B cell (primary cell): Measurements from ENCODE around the gene CLP1. TPM values are rescaled to one million over a fixed set of nuclear protein-coding genes. Genes with fewer than 3 reads are reported as not detected.
"Not testable (repeated sequence)": the region's sequence is repeated elsewhere in the genome, so short reads cannot be mapped to it uniquely, and the experiment has no call there.

Source experiments
- ATAC-seq: fragments of 200-7000 bp; cut with Tn5 transposase; one replicate; pipeline ENCODE4 v1.10.0; 2021; ENCODE audit warnings: low read depth, mild to moderate bottlenecking, moderate number of reproducible peaks, moderate library complexity
- CTCF ChIA-PET: fragments of 350-600 bp; sonication (Branson Sonifier 250); formaldehyde crosslinking; loops from one replicate; lab custom pipeline; 2021; ENCODE audit warnings: antibody characterized with exemption, inconsistent platforms; lab: Charles Lee
- POLR2A ChIA-PET: fragments of 350-600 bp; sonication (Branson Sonifier 250); formaldehyde crosslinking; loops from one replicate; lab custom pipeline; 2021; ENCODE audit warnings: antibody characterized with exemption; lab: Charles Lee
- DNase-seq: peaks from one replicate; pipeline ENCODE4 v3.0.0; 2013
- H2AFZ ChIP-seq: 2 replicates; pipeline ENCODE4 v1.6.1; 2012; ENCODE audit warnings: mild to moderate bottlenecking, low read depth, low read length; ENCODE audit not compliant: insufficient read depth, poor library complexity, severe bottlenecking
- H3K27ac ChIP-seq, 2 donors: 1 replicate in 1 of 2; 2 replicates in 1 of 2; pipeline ENCODE4 v1.5.1; 2012 to 2013; ENCODE audit warnings: low read length in 2 of 2, mild to moderate bottlenecking in 2 of 2, moderate library complexity in 1 of 2
- H3K27me3 ChIP-seq, 4 experiments: fragments of 200-600 bp in 1 of 4; sonication (generic) in 1 of 4; replicated peaks in 1 of 4; 1 replicate in 2 of 4; 2 replicates in 2 of 4; pipeline versions ENCODE4 v1.6.1 to v1.7.0; 2013 to 2016; ENCODE audit warnings: low read length in 3 of 4, mild to moderate bottlenecking in 2 of 4, mixed read lengths in 1 of 4, moderate library complexity in 1 of 4; ENCODE audit not compliant: insufficient read depth in 4 of 4, control insufficient read depth in 3 of 4; ENCODE audit errors: control extremely low read depth in 1 of 4
- H3K36me3 ChIP-seq, 2 experiments: replicated peaks in 1 of 2; 1 replicate in 1 of 2; 2 replicates in 1 of 2; pipeline versions ENCODE4 v1.6.1 to v1.7.1; 2013; ENCODE audit warnings: low read length in 1 of 2; ENCODE audit not compliant: insufficient read depth in 2 of 2, control insufficient read depth in 1 of 2; ENCODE audit errors: control extremely low read depth in 1 of 2, extremely low read depth in 1 of 2
- H3K4me1 ChIP-seq, 2 donors: fragments of 200-600 bp in 1 of 2; sonication (generic) in 1 of 2; 1 replicate in 1 of 2; 2 replicates in 1 of 2; pipeline versions ENCODE4 v1.5.1 to v1.6.1; 2013 to 2017; ENCODE audit warnings: low read length in 2 of 2; ENCODE audit not compliant: control insufficient read depth in 2 of 2, insufficient read depth in 2 of 2
- H3K4me2 ChIP-seq: replicated peaks from 2 replicates; pipeline ENCODE3; 2012; ENCODE audit warnings: mild to moderate bottlenecking, low read depth, low read length; ENCODE audit not compliant: poor library complexity, severe bottlenecking
- H3K4me3 ChIP-seq, 5 experiments: fragments of 200-600 bp in 1 of 5; sonication (generic) in 1 of 5; 1 replicate in 3 of 5; 2 replicates in 2 of 5; pipeline versions ENCODE4 v1.5.1 to v1.7.0; 2011 to 2016; ENCODE audit warnings: low read length in 4 of 5, mild to moderate bottlenecking in 4 of 5, low read depth in 2 of 5, control low read depth in 1 of 5, moderate library complexity in 1 of 5; ENCODE audit not compliant: insufficient read depth in 1 of 5; ENCODE audit errors: control extremely low read depth in 1 of 5, extremely low read depth in 1 of 5
- H3K79me2 ChIP-seq: fragments of 200-600 bp; sonication (generic); one replicate; pipeline ENCODE4 v1.6.0; 2016; ENCODE audit warnings: low read length; ENCODE audit not compliant: control insufficient read depth, insufficient read depth
- H3K9ac ChIP-seq: fragments of 200-600 bp; sonication (generic); 2 replicates; pipeline ENCODE4 v1.6.1; 2017; ENCODE audit warnings: mild to moderate bottlenecking, low read length, moderate library complexity
- H3K9me3 ChIP-seq, 3 donors: one replicate each; pipeline versions ENCODE4 v1.6.1 to v1.7.1; 2013; ENCODE audit warnings: low read length in 2 of 3; ENCODE audit not compliant: control insufficient read depth in 2 of 3, insufficient read depth in 1 of 3; ENCODE audit errors: control extremely low read depth in 1 of 3
- H4K20me1 ChIP-seq: 2 replicates; pipeline ENCODE4 v1.6.0; 2012; ENCODE audit warnings: mild to moderate bottlenecking, low read length; ENCODE audit not compliant: insufficient read depth, control insufficient read depth, poor library complexity, severe bottlenecking
- H3K27ac Mint-ChIP-seq: one replicate; pipeline ENCODE4 v1.8.0; 2021; ENCODE audit warnings: mixed read lengths
- H3K27me3 Mint-ChIP-seq: one replicate; pipeline ENCODE4 v1.8.0; 2021; ENCODE audit warnings: mixed read lengths
- H3K4me1 Mint-ChIP-seq: one replicate; pipeline ENCODE4 v1.8.0; 2021; ENCODE audit warnings: mixed read lengths
- H3K4me3 Mint-ChIP-seq: one replicate; pipeline ENCODE4 v1.8.0; 2021; ENCODE audit warnings: mixed read lengths
- H3K9me3 Mint-ChIP-seq: one replicate; pipeline ENCODE4 v1.8.0; 2022; ENCODE audit warnings: mixed read lengths; ENCODE audit not compliant: insufficient read depth
- EZH2 ChIP-seq: IDR thresholded peaks from 2 replicates; pipeline ENCODE4 v1.6.1; 2012; ENCODE audit warnings: borderline replicate concordance, low read depth, mild to moderate bottlenecking, moderate library complexity, low read length; ENCODE audit not compliant: insufficient read depth, poor library complexity, severe bottlenecking
- WGBS: methylation state at CpG from one replicate; pipeline ENCODE4 v1.1.5; 2013; ENCODE audit warnings: missing lambda C conversion rate; ENCODE audit not compliant: insufficient coverage; 5-methylcytosine and 5-hydroxymethylcytosine counted together
- intact Hi-C: fragments of 100-400 bp; cut with micrococcal nuclease; formaldehyde crosslinking; loops from one replicate; pipeline ENCODE4 v1.10.0; 2022
- polyA plus RNA-seq: library from polyadenylated mRNA; depleted of rRNA; stranded (reverse); fragments of >200 nt; gene quantifications from 2 replicates; pipeline ENCODE4 v1.2.3, GENCODE V29; 2012
- total RNA-seq, 2 donors: library from RNA; stranded (reverse); fragments of 120-200 nt in 1 of 2; gene quantifications; 1 replicate in 1 of 2; 2 replicates in 1 of 2; pipeline versions ENCODE4 v1.2.3 to v1.2.4, GENCODE V29; 2013 to 2022
- TF ChIP-seq, protein P1 (sequence below): fragments of 200-600 bp; IDR thresholded peaks from one replicate; pipeline ENCODE4 v1.8.0; 2022; ENCODE audit warnings: antibody characterized with exemption, mild to moderate bottlenecking

Gene CLP1
- total and polyA plus RNA-seq, 2 donors (not counting 1 experiment from before 2014, with no cell fraction given) = 6.0 to 15.5 TPM

DNA sequence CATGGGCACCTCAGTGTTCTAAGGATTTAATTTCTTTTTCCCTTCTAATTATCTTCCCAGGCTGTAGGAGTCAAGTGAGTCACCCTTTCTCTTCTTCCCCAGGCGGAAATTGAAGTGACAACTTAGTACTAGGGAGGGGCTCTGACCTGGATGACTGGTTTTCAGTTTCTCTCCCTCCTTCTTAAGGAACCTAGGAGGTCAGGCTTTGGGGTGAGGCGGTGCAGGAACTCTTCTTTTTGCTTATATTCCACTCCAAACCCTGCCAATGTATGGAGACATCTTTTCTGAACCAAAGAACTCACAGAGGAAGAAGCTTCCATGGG is 23.0 kb downstream of the CLP1 start:
- Histone ChIP-seq H3K4me3 (no peak overlapping the region), H3K4me2 (no peak overlapping the region), H3K4me1 (no peaks in the 10 kb centered on the region), H3K36me3 (peaks cover 12 to 54% of the 10 kb centered on the region in 2 experiments), H3K27ac (no peak overlapping the region), H3K9ac (no peak overlapping the region), H4K20me1 (peaks cover 60% of the 10 kb centered on the region), H3K9me3 (no peaks in the 10 kb centered on the region), H2AFZ (no peak overlapping the region), H3K79me2 (peaks cover 96% of the 10 kb centered on the region), H3K27me3 (no peaks in the 10 kb centered on the region)
- DNase-seq (no peak), ATAC-seq (no peak)
- Mint-ChIP-seq H3K27me3 (no peaks in the 10 kb centered on the region), H3K9me3 (no peaks in the 10 kb centered on the region), H3K4me1 (peaks cover 30% of the 10 kb centered on the region), H3K4me3 (no peak overlapping the region), H3K27ac (no peak overlapping the region)
- TF ChIP-seq, protein P1, sequence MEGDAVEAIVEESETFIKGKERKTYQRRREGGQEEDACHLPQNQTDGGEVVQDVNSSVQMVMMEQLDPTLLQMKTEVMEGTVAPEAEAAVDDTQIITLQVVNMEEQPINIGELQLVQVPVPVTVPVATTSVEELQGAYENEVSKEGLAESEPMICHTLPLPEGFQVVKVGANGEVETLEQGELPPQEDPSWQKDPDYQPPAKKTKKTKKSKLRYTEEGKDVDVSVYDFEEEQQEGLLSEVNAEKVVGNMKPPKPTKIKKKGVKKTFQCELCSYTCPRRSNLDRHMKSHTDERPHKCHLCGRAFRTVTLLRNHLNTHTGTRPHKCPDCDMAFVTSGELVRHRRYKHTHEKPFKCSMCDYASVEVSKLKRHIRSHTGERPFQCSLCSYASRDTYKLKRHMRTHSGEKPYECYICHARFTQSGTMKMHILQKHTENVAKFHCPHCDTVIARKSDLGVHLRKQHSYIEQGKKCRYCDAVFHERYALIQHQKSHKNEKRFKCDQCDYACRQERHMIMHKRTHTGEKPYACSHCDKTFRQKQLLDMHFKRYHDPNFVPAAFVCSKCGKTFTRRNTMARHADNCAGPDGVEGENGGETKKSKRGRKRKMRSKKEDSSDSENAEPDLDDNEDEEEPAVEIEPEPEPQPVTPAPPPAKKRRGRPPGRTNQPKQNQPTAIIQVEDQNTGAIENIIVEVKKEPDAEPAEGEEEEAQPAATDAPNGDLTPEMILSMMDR = no peak
- TF ChIP-seq EZH2 = no peak
- POLR2A ChIA-PET = no interaction called here
- no CpG with 5 or more reads among the region's 2 CpGs for whole genome bisulfite sequencing
- intact Hi-C loops = no loop called here
- CTCF ChIA-PET = no interaction called here

DNA sequence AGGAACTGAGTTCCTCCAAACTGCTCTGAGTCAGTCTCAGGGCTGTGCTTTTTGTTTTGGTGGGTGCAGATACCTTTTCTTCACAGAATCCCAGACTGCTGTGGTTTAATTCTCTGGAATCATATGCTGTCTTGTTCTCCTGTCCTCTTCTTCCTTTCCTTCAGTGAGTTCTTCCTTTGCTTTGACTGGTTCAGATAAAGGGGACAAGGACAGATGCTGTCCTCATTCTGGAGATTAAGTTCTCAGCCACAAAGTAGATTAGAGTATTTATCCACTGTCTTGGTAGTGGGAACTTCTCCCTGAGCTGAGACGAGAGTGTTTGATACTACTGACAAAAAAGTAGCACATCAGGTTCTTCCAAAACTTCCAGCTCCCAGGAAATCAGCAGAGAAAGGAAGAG is 23.6 kb downstream of the CLP1 start:
- no peak for DNase-seq
- CTCF ChIA-PET = interaction anchor here (0.6 kb wide), 1 partner anchor 115 kb away, joined by 3 read pairs; no protein-coding TSS in a partner anchor
- Histone ChIP-seq H3K9ac (no peak overlapping the region), H2AFZ (no peak overlapping the region), H3K4me3 (no peak overlapping the region), H4K20me1 (peaks cover 55% of the 10 kb centered on the region), H3K36me3 (peaks cover 12 to 55% of the 10 kb centered on the region in 2 experiments), H3K4me1 (no peaks in the 10 kb centered on the region), H3K27ac (no peak overlapping the region), H3K27me3 (no peaks in the 10 kb centered on the region), H3K9me3 (no peaks in the 10 kb centered on the region), H3K4me2 (no peak overlapping the region), H3K79me2 (peaks cover 95% of the 10 kb centered on the region)
- intact Hi-C loops = no loop called here
- no peaks in the 10 kb centered on the region for H3K27me3 Mint-ChIP-seq
- H3K27ac Mint-ChIP-seq = no peak overlapping the region
- no peaks in the 10 kb centered on the region for H3K9me3 Mint-ChIP-seq
- TF ChIP-seq, protein P1 = no peak
- TF ChIP-seq EZH2 = no peak
- no peak overlapping the region for H3K4me3 Mint-ChIP-seq
- no peak for ATAC-seq
- POLR2A ChIA-PET = no interaction called here
- no CpG with 5 or more reads among the region's 1 CpG for WGBS
- peaks cover 23% of the 10 kb centered on the region for H3K4me1 Mint-ChIP-seq

DNA sequence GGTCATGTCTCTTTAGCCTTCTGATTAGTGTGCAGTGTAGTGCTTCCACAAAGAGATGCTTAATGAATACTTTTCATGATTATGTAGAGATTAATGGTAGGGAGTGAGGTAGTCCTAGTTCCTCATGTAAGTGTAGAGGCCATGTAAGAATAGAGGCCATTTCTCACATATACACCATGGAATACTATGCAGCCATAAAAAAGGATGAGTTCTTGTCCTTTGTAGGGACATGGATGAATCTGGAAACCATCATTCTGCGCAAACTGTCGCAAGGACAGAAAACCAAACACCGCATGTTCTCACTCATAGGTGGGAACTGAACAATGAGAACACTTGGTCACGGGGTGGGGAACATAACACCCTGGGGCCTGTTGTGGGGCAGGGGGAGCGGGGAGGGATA is 32.9 kb downstream of the CLP1 start:
- intact Hi-C loops, H3K27me3 ChIP-seq, H3K4me1 ChIP-seq, H3K9ac ChIP-seq, H3K4me3 ChIP-seq, H3K27ac Mint-ChIP-seq, ATAC-seq, H3K27ac ChIP-seq, H3K4me1 Mint-ChIP-seq, POLR2A ChIA-PET, H3K9me3 ChIP-seq, H3K9me3 Mint-ChIP-seq, H3K27me3 Mint-ChIP-seq, H2AFZ ChIP-seq, DNase-seq, H3K4me3 Mint-ChIP-seq, H3K4me2 ChIP-seq, CTCF ChIA-PET: not testable (repeated sequence)
- Histone ChIP-seq H3K79me2 (peaks cover 17% of the 10 kb centered on the region), H3K36me3 (peaks cover 18 to 83% of the 10 kb centered on the region in 2 experiments), H4K20me1 (peaks cover 19% of the 10 kb centered on the region)
- WGBS = 100% methylated on average over 1 of the region's 5 CpGs
